ENCODE results near the gene TLK2.

TLK2 gene

GRCh38 chr17:62658136-62658920 lies 179.7 kb downstream of the TLK2 start:
- no peak for DNase-seq

GRCh38 chr17:62660629-62661118 lies 182.0 kb downstream of the TLK2 start:
- no peak for DNase-seq

- no peak for DNase-seq
Observed at GRCh38 chr17:62661337-62661736, 182.7 kb downstream of the TLK2 start.

- DNase-seq, result no peak
Observed at GRCh38 chr17:62662855-62663254, 184.2 kb downstream of the TLK2 start.
